Brain pericyte (primary cell): ENCODE results near the gene ELOVL6.
"Not testable (repeated sequence)": the region's sequence is repeated elsewhere in the genome, so short reads cannot be mapped to it uniquely, and the experiment has no call there.

Source experiments
- DNase-seq: peaks from one replicate; pipeline ENCODE4 v3.0.0-alpha.2; 2012; ENCODE audit warnings: low read depth, low spot score

ELOVL6 gene

GRCh38 chr4:110160618-110161017 lies 37.8 kb downstream of the ELOVL6 start:
- DNase-seq = no peak

DNA sequence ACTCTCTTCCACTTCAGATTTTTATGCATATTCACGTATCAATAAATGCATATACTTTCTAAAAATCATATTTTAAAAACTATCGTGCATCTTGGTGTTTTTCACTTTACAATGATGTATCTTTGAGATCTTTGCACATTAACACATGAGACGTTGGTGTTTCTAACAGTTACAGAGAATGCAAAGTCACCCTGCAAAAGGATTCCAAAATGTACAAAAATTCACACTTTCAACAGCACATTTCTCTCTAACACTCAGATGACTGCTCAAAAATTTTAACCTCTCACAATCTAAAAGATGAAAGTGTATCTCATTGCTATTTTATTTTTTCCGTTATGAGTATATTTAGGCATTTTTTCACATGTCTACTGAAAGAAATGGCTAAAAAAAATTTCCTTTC lies 38.9 kb downstream of the ELOVL6 start:
- DNase-seq = no peak

DNA sequence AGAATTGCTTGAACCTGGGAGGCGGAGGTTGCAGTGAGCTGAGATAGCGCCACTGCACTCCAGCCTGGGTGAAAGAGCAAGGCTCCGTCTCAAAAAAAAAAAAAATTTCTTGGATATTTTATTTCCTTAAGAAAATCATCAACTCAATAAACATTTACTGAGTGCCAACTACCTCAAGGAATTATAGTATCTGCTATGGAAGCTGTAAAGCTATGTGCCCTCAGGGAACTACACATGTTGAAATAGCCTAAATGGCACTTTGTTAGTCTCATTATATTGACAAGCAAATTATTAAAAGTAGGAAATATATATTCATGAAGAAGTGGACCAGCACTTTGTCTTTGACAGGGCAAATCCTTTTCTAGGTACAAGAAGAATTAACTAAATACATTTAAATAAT lies 40.8 kb downstream of the ELOVL6 start:
- no peak for DNase-seq

DNA sequence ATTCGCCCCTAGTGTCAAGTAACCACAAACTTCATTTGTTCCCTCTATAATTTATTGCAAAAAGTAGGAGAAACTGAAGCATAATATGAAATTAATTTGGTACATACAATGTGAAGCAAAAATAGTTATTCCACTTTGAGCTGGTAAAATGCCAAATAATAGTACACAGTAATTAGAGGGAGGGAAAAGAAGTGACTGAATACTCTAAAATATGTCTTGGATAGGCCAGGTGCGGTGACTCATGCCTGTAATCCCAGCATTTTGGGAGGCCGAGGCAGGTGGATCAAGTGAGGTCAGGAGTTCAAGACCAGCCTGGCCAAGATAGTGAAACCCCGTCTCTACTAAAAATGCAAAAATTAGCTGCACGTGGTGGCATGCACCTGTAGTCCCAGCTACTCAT lies 41.2 kb downstream of the ELOVL6 start:
- DNase-seq = not testable (repeated sequence)

- no peak for DNase-seq
These were observed 42.0 kb downstream of the ELOVL6 start for GRCh38 chr4:110156442-110156841.

- no peak for DNase-seq
These were observed 42.8 kb downstream of the ELOVL6 start for GRCh38 chr4:110155654-110156053.

DNA sequence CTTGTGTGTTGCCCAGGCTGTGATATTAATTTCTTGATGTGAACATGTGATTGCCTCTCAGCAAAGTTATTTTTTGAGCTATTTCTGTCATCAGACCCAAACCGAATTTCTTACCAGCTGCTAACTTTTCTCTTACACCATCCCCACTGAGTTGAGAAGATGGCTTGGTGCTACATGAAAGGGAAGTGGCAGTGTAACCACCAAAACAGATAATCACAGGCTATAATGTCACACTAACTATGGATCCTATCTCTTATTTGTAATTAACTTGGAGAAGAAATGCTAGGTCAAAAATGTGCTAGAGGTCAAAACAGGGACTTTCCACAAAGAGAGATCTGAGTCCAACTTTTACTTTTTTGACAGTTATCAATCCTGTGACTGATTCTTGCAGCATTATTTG lies 43.8 kb downstream of the ELOVL6 start:
- no peak for DNase-seq

GRCh38 chr4:110152386-110152785 lies 46.0 kb downstream of the ELOVL6 start:
- no peak for DNase-seq

- no peak for DNase-seq
These were observed 49.3 kb downstream of the ELOVL6 start for GRCh38 chr4:110149089-110149488.

- DNase-seq = no peak
These were observed 56.0 kb downstream of the ELOVL6 start for GRCh38 chr4:110142461-110142860.

DNA sequence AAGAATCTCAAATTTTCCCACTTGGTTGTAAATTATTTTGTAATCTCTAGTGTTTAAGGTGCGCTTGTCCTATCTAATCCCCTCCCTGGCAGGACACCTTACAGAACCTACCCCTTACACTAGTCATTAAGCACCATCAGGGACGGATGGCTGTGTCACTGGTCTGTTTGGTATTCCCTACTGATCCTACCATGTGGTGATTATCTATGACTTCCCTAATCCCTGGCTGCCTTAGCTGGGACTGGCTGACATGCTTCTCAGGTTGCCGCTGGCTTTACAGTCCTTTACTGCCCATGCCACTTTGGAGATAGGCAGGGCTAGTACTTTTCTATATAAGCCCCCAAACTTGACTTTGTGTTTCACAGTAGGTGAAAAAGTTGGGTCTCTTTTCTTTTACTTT lies 58.6 kb downstream of the ELOVL6 start:
- no peak for DNase-seq

DNA sequence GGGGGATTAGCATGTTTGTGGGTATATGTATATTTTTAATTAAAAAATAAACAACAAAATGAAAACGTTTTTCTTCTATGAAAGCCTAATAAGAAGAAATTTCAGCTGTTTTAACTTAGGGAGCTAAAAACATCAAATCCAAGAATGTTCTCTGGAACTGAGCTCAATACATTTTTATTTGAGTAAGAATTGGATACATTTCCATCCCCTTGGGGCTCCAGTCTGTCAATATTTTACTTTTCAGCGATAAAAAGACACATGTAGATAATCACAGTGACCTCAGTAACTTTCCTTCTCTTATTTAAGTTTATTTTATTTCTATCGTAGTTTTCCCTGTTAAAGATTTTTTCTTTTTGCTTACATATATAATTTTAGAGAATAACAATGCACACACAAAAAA lies 59.3 kb downstream of the ELOVL6 start:
- no peak for DNase-seq

- DNase-seq = no peak
These were observed 59.9 kb downstream of the ELOVL6 start for GRCh38 chr4:110138551-110138950.

- DNase-seq = no peak
These were observed 60.6 kb downstream of the ELOVL6 start for GRCh38 chr4:110137829-110138228.

- no peak for DNase-seq
These were observed 62.9 kb downstream of the ELOVL6 start for GRCh38 chr4:110135523-110135922.

DNA sequence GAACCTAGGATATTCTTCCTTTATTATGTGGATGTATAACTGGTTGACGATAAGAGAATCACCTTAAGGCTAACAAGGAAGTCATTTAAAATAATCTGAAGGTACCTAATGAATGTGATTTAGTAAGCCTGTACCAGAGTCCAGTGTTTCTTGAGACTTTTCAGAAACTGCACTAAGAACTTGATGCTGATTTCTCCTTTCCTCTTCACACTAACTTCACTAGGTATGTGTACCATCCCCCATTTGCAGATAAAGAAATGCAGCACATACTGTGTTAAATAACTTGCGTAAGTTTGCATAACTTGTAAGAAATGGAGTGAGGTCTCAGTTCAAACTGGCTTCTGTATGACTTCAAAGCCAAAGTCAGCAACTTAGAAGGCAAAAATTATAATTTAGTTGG lies 63.3 kb downstream of the ELOVL6 start:
- DNase-seq = no peak

DNA sequence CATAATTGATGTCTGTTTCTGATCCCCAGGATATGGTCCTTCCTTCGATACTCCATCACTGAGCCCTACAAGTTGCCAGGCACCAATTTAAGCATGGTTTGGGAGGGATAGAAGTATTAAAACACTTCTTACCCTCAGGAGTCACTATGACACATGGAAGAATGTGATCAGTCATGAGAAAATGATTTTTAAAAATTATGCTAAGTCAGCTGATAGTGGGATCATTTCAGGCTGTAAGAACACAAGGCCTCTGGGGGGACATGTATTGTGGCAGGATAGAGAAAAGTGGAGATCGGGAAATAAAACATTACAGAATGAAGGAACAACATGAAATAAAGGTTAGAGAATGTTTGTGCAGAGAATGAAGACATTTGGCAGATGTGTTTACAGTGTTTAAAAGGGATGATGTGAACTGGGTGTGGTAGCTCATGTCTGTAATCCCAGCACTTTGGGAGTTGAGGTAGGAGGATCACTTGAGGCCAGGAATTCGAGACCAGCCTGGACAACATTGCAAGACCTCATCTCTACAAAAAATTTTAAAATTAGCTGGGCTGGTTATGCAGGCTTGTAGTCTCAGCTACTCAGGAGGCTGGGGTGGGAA lies 64.0 kb downstream of the ELOVL6 start:
- no peak for DNase-seq

DNA sequence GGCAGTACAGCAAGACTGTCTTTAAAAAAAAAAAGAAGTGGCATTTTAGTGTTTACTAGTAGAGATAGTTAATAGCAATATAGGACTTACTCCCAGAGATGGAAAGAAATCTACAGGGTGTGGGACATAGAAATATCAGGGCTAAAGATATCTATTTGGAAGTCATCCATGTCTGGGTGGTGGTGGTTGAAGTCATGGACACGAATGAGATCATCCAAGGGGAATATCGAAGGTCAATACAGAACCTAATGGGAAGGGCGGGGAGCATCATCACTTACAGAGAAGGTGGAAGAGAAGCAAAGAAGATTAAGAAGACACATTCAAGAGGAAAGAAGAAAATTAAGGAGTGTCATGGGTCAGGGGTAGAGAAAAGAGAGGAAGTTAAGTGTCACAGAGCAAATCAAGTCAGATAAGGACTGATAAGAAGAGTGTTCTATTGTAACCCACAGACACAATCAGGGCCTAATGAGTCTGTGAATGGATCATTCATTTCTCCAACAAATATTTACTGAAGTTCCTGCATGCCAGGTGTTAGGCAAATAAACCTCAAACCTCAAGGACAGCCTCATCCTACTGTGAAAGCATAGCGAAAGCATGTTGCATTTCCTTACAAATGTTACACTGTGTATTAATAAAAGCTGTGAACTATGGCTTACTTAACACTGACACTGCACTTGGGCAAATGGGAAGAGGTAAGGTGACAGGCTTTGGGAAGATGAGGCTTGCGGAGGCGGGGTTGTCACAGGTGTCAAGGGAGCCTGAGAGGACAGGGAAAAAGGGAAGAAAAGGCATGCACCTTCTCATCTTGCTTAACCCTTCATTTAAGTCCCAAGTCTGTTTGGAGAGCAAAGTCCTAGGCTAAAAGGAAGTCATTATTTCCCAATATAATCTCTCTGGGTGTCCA lies 65.3 kb downstream of the ELOVL6 start:
- no peak for DNase-seq

- DNase-seq = no peak
These were observed 66.5 kb downstream of the ELOVL6 start for GRCh38 chr4:110131916-110132315.

GRCh38 chr4:110130576-110131358 lies 67.6 kb downstream of the ELOVL6 start:
- DNase-seq = no peak

GRCh38 chr4:110129544-110129943 lies 68.9 kb downstream of the ELOVL6 start:
- DNase-seq = no peak

GRCh38 chr4:110128472-110128919 lies 69.9 kb downstream of the ELOVL6 start:
- DNase-seq = no peak
